BE2C (cell line): Measurements from ENCODE around the gene KCNAB2.

Experiments used
- DNase-seq: peaks from one replicate; pipeline ENCODE4 v3.0.0-alpha.2; 2020
- H3K27me3 ChIP-seq: fragments of 250-450 bp; sonication (Bioruptor Pico); 2 replicates; pipeline ENCODE4 v1.5.1; 2020; ENCODE audit warnings: mild to moderate bottlenecking
- H3K36me3 ChIP-seq: fragments of 250-450 bp; sonication (Bioruptor Pico); 2 replicates; pipeline ENCODE4 v1.5.1; 2020; ENCODE audit warnings: mild to moderate bottlenecking
- H3K4me1 ChIP-seq: fragments of 250-450 bp; sonication (Bioruptor Pico); 2 replicates; pipeline ENCODE4 v1.5.1; 2020
- H3K4me3 ChIP-seq: 2 replicates; pipeline ENCODE4 v1.5.1; 2011; ENCODE audit warnings: low read depth, low read length
- H3K9me3 ChIP-seq: fragments of 250-450 bp; sonication (Bioruptor Pico); 2 replicates; pipeline ENCODE4 v1.5.1; 2020
- CTCF ChIP-seq: IDR thresholded peaks from 2 replicates; pipeline ENCODE4 v1.5.1; 2012; ENCODE audit warnings: mild to moderate bottlenecking, low read depth, low read length

The KCNAB2 gene

DNA sequence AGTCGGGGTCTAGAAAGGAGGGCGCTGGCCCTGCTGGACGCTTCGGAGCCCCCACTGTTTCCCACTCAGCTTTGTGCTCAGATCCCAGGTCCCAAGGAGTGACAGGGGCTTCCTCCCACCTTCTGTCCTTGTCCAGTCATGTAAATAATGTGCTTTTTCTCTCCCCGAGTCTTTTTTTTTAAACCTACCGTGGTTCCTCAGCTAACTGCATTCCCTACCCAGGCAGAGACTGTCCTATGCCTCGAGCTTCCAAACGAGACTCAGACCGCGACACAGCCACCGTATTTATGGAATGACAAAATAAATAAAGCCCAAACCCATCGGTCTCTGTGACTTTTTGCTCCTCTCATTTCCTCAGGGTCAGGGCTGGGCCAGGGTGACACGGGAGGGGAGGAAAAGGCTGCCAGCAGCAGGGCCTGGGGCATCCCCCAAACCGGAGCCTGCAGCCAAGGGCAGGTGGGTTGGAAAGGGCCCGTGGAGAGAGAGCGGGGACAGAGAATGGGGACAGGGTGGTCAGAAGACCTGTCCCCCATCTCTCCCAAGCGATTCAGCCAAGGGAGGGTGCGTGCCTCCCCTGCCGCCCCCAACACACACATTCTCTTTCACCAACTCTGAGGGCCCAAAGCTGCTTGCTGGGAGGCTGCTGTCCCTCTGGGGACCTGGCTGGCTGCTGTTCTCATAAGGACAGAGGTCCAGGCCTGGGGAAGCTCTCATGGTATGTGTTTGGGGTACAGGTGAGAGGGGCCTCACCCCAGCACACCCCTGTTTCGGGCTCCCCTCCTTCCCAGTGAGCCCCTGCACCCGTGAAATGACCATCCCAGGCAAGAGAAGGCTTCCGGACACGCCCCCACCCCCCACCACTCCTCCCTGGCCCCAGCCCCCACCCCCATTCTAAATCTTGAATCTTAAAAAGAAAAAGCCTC, 55.4 kb downstream of the KCNAB2 start:
- no peak overlapping the region for H3K4me3 ChIP-seq
- no peaks in the 10 kb centered on the region for H3K36me3 ChIP-seq
- no peak for DNase-seq
- no peak for TF ChIP-seq CTCF
- no peaks in the 10 kb centered on the region for H3K9me3 ChIP-seq
- no peaks in the 10 kb centered on the region for H3K4me1 ChIP-seq
- H3K27me3 ChIP-seq = no peaks in the 10 kb centered on the region

GRCh38 chr1:6101826-6102531, 56.3 kb downstream of the KCNAB2 start:
- Histone ChIP-seq H3K4me3 (no peak overlapping the region), H3K4me1 (no peaks in the 10 kb centered on the region), H3K9me3 (no peaks in the 10 kb centered on the region), H3K27me3 (no peaks in the 10 kb centered on the region), H3K36me3 (no peaks in the 10 kb centered on the region)
- no peak for DNase-seq
- no peak for TF ChIP-seq CTCF

GRCh38 chr1:6102532-6102845, 56.8 kb downstream of the KCNAB2 start:
- no peaks in the 10 kb centered on the region for H3K4me1 ChIP-seq
- H3K27me3 ChIP-seq = no peaks in the 10 kb centered on the region
- no peaks in the 10 kb centered on the region for H3K9me3 ChIP-seq
- DNase-seq = no peak
- H3K36me3 ChIP-seq = no peaks in the 10 kb centered on the region
- no peak overlapping the region for H3K4me3 ChIP-seq
- no peak for TF ChIP-seq CTCF

DNA sequence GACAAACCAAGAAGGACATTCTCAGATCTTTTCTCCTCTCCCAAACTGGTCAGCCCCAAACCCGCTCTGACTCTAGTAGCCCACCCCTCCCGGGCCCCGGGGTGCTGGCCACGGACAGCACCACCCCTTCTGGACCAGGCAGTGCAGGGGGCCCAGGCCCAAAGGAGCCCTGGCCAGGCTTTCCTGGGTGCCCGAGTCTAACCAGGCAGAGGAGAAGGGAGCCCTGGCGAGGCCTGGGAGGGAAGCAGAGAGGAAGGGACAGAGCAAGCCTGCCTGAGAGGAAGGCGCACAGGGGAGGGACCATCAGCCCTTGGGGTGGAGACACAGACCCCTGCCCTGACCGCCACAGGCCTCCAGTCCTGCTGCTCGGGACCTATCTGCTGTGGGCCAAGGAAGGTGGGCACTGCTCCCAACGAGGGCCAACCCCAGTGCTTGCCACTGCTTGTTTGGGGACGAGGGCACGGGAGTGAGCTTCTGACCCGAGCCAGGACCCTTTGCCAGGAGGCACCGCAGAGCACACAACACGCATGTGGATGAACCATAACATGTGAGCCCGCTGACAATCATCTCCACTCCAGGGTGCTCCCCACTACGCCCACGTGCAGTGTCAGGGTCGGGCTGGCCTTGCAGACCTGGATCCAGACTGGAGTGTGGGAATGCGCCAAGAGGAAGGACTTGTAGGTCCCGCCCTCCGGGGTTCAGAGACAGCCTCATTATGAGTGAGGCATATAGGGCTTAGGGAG, 57.6 kb downstream of the KCNAB2 start:
- Histone ChIP-seq H3K4me3 (no peak overlapping the region), H3K36me3 (no peaks in the 10 kb centered on the region), H3K4me1 (no peaks in the 10 kb centered on the region), H3K9me3 (no peaks in the 10 kb centered on the region), H3K27me3 (no peaks in the 10 kb centered on the region)
- DNase-seq = no peak
- TF ChIP-seq CTCF = no peak

DNA sequence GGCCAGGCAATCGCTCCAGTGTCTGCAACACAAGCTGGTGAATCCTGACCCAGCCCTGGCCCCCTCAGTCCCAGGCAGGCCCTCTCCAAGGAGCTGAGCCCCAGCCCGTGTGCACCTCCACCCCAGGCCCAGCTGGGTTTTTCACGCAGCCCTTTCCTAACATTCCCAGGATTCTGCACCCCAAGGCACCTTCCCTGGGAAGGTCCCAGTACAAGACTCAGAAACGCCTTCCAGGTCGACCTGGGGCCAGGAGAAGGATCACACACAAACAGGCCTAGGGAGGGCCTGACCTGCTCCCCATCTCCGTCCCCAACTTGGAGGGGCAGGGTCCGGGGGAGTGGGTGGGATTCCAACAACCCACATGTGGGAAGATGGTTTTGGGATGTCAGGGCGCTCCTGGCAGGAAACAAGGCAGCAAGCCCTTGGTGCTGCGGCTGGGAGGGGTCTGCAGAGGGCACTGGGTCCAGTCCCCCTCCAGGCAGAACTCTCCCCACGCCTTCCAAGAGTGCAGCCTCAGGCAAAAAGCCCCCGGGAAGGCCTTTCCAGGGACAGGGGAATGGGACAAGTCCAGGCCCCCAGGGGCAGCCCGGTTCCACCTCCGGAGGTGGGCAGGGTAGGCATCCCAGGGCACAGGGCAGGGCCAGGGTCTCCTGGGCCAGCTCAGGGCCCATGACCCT, 58.3 kb downstream of the KCNAB2 start:
- DNase-seq = no peak
- Histone ChIP-seq H3K9me3 (no peaks in the 10 kb centered on the region), H3K4me3 (no peak overlapping the region), H3K36me3 (no peaks in the 10 kb centered on the region), H3K27me3 (no peaks in the 10 kb centered on the region), H3K4me1 (no peaks in the 10 kb centered on the region)
- no peak for TF ChIP-seq CTCF
